ENCODE results near the gene CLDN10. TPM values are rescaled to one million over a fixed set of nuclear protein-coding genes. Genes with fewer than 3 reads are reported as not detected.
"Not testable (repeated sequence)": the region's sequence is repeated elsewhere in the genome, so short reads cannot be mapped to it uniquely, and the experiment has no call there.

Gene CLDN10
- polyA plus RNA-seq (ENCODE audit: insufficient read length in 3 of 3): 100 to 1,000 TPM; 112 to 114 (median 114) TPM

- DNase-seq (ENCODE audit: low read depth in 3 of 3, low spot score in 2 of 3): no peak
Measured at GRCh38 chr13:95552539-95553441, at the start of gene CLDN10. Gene CLDN10, plus strand, starts transcription at chr13:95552720. Its CDS starts 34 bp downstream, at chr13:95552754.

GRCh38 chr13:95503662-95504061, 48.9 kb upstream of the CLDN10 start:
- DNase-seq (ENCODE audit: low read depth in 3 of 3, low spot score in 2 of 3): no peak

GRCh38 chr13:95505265-95505664, 47.3 kb upstream of the CLDN10 start:
- DNase-seq (ENCODE audit: low read depth in 3 of 3, low spot score in 2 of 3): no peak

- DNase-seq (ENCODE audit: low read depth in 3 of 3, low spot score in 2 of 3): no peak
Measured at GRCh38 chr13:95505986-95506385, 46.5 kb upstream of the CLDN10 start.

GRCh38 chr13:95507991-95508390, 44.5 kb upstream of the CLDN10 start:
- DNase-seq (ENCODE audit: low read depth in 3 of 3, low spot score in 2 of 3): no peak

- DNase-seq (ENCODE audit: low read depth in 3 of 3, low spot score in 2 of 3): no peak
Measured at GRCh38 chr13:95508996-95509395, 43.5 kb upstream of the CLDN10 start.

- no peak for DNase-seq (ENCODE audit: low read depth in 3 of 3, low spot score in 2 of 3)
Measured at GRCh38 chr13:95509521-95510310, 42.8 kb upstream of the CLDN10 start.

GRCh38 chr13:95510950-95511349, 41.6 kb upstream of the CLDN10 start:
- no peak for DNase-seq (ENCODE audit: low read depth in 3 of 3, low spot score in 2 of 3)

- no peak for DNase-seq (ENCODE audit: low read depth in 3 of 3, low spot score in 2 of 3)
Measured at GRCh38 chr13:95512424-95512823, 40.1 kb upstream of the CLDN10 start.

- no peak for DNase-seq (ENCODE audit: low read depth in 3 of 3, low spot score in 2 of 3)
Measured at GRCh38 chr13:95512957-95513356, 39.6 kb upstream of the CLDN10 start.

GRCh38 chr13:95515606-95516005, 36.9 kb upstream of the CLDN10 start:
- DNase-seq (ENCODE audit: low read depth in 3 of 3, low spot score in 2 of 3): not testable (repeated sequence)

GRCh38 chr13:95516021-95516420, 36.5 kb upstream of the CLDN10 start:
- no peak for DNase-seq (ENCODE audit: low read depth in 3 of 3, low spot score in 2 of 3)

- DNase-seq (ENCODE audit: low read depth in 3 of 3, low spot score in 2 of 3): no peak
Measured at GRCh38 chr13:95516492-95516891, 36.0 kb upstream of the CLDN10 start.

GRCh38 chr13:95523598-95523997, 28.9 kb upstream of the CLDN10 start:
- no peak for DNase-seq (ENCODE audit: low read depth in 3 of 3, low spot score in 2 of 3)

GRCh38 chr13:95524264-95524901, 28.1 kb upstream of the CLDN10 start:
- DNase-seq (ENCODE audit: low read depth in 3 of 3, low spot score in 2 of 3): no peak

- no peak for DNase-seq (ENCODE audit: low read depth in 3 of 3, low spot score in 2 of 3)
Measured at GRCh38 chr13:95527955-95528354, 24.6 kb upstream of the CLDN10 start.

- DNase-seq (ENCODE audit: low read depth in 3 of 3, low spot score in 2 of 3): no peak
Measured at GRCh38 chr13:95530178-95530577, 22.3 kb upstream of the CLDN10 start.

GRCh38 chr13:95533545-95534160, 18.9 kb upstream of the CLDN10 start:
- DNase-seq (ENCODE audit: low read depth in 3 of 3, low spot score in 2 of 3): no peak

- no peak for DNase-seq (ENCODE audit: low read depth in 3 of 3, low spot score in 2 of 3)
Measured at GRCh38 chr13:95535243-95535642, 17.3 kb upstream of the CLDN10 start.

GRCh38 chr13:95536632-95537241, 15.8 kb upstream of the CLDN10 start:
- DNase-seq (ENCODE audit: low read depth in 3 of 3, low spot score in 2 of 3): no peak

All from right renal cortex interstitium (tissue), 3 donors.